Measurements from ENCODE around the gene CD22. TPM values are rescaled to one million over a fixed set of nuclear protein-coding genes. Genes with fewer than 3 reads are reported as not detected.

The CD22 gene
- total RNA-seq, 1 experiment from 2014 or later, result not detected

- no peak overlapping the region for H4K91ac ChIP-seq (ENCODE audit: insufficient read length, low read depth, low read length)
- no peak overlapping the region for H3K56ac ChIP-seq (ENCODE audit: insufficient read length, low read depth, low read length)
- H2AFZ ChIP-seq (ENCODE audit: low read length), result no peak overlapping the region
- no peak overlapping the region for H2BK15ac ChIP-seq (ENCODE audit: low read depth, low read length)
- H4K8ac ChIP-seq (replicated peaks; ENCODE audit: insufficient read length, low read depth, low read length), result no peak overlapping the region
- no peaks in the 10 kb centered on the region for H3K36me3 Mint-ChIP-seq (ENCODE audit: insufficient read depth in 1 of 3, low read depth in 3 of 3)
- no peak overlapping the region for H2BK120ac ChIP-seq (ENCODE audit: low read depth, low read length, poor library complexity, severe bottlenecking)
- no peak overlapping the region for H3K27ac Mint-ChIP-seq
- no peak overlapping the region for H4K5ac ChIP-seq (ENCODE audit: insufficient read length, low read depth, low read length)
- no peaks in the 10 kb centered on the region for H3K79me2 ChIP-seq (ENCODE audit: insufficient read depth, low read length)
- TF ChIP-seq CTCF (conservative IDR thresholded peaks at IDR 0.05), result no peak
- no peak overlapping the region for H3K4me3 Mint-ChIP-seq
- H3K27me3 Mint-ChIP-seq (ENCODE audit: low read depth), result peaks cover 27% of the 10 kb centered on the region
- no peaks in the 10 kb centered on the region; a peak in 1 of 5 replicates for H3K9me3 Mint-ChIP-seq
- H2BK20ac ChIP-seq (ENCODE audit: low read depth, low read length, poor library complexity, severe bottlenecking), result no peak overlapping the region
- no peak overlapping the region for H3K18ac ChIP-seq (ENCODE audit: insufficient read length, low read depth, low read length)
- no peak for DNase-seq
- no peak overlapping the region for H3K27ac ChIP-seq (ENCODE audit: insufficient read length, low read depth, low read length)
- no peaks in the 10 kb centered on the region for H3K9me3 ChIP-seq (ENCODE audit: control insufficient read depth, low read depth, low read length)
- no peak overlapping the region for H3K23ac ChIP-seq (ENCODE audit: insufficient read length, low read depth, low read length)
- H3T11ph ChIP-seq (ENCODE audit: low read length), result no peak overlapping the region
- H2AK5ac ChIP-seq (ENCODE audit: insufficient read length, low read length), result no peak overlapping the region
- H3K27me3 ChIP-seq (ENCODE audit: insufficient read depth, low read length), result no peaks in the 10 kb centered on the region
- H3K14ac ChIP-seq (ENCODE audit: insufficient read depth, low read length), result no peak overlapping the region
- no peaks in the 10 kb centered on the region for H3K23me2 ChIP-seq (ENCODE audit: insufficient read length, low read depth, low read length, poor library complexity, severe bottlenecking)
- no peak overlapping the region for H3K4me2 ChIP-seq (ENCODE audit: insufficient read depth, insufficient read length, low read length)
- H3K4me1 ChIP-seq (ENCODE audit: insufficient read depth, low read length), result no peaks in the 10 kb centered on the region
- no peak overlapping the region for H3K9ac ChIP-seq (ENCODE audit: extremely low read depth, insufficient read length, low read length)
- no peaks in the 10 kb centered on the region for H3K79me1 ChIP-seq (ENCODE audit: insufficient read depth, low read depth, low read length, poor library complexity, severe bottlenecking)
- H3K4ac ChIP-seq (ENCODE audit: low read depth, low read length), result no peak overlapping the region
- H2BK12ac ChIP-seq (ENCODE audit: insufficient read length, low read depth, low read length), result no peak overlapping the region
- H2BK5ac ChIP-seq (ENCODE audit: insufficient read length, low read length), result no peak overlapping the region
- H4K20me1 ChIP-seq (ENCODE audit: control insufficient read depth, insufficient read depth, insufficient read length), result no peaks in the 10 kb centered on the region
- no peaks in the 10 kb centered on the region for H3K4me1 Mint-ChIP-seq
These were observed 40.5 kb downstream of the CD22 start for GRCh38 chr19:35369522-35369921.

All from H9 (cell line).